ENCODE data around the gene GRIA3. TPM values are rescaled to one million over a fixed set of nuclear protein-coding genes. Genes with fewer than 3 reads are reported as not detected.

Gene GRIA3
- total RNA-seq, 4 donors from 2014 or later, result 0.45 to 0.83 (median 0.56) TPM

DNA sequence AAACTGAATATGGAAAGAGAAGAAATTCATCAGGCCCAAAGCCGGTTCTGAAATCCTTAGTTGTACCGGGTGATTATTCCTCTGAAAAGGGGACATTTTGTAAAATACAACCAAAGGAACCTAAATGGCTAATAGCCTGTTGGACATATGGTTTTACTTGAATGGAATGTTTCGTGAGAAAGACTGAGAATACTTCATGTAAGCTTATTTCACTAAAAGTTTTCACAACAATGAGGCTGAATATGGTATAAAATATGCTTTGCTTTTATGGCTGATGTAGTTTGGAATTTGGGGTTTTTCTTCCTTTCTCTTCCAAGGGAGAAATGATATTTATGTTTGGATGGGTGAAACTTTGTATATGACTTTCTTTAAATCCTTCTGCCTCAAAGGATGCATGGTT lies 2.7 kb downstream of the GRIA3 start:
- TF ChIP-seq POLR2A (IDR thresholded peaks at IDR 0.05; ENCODE audit: low read depth) (no peak), EP300 (IDR thresholded peaks at IDR 0.05) (no peak), POLR2AphosphoS5 (IDR thresholded peaks at IDR 0.05) (no peak)
- TF ChIP-seq, protein P1, sequence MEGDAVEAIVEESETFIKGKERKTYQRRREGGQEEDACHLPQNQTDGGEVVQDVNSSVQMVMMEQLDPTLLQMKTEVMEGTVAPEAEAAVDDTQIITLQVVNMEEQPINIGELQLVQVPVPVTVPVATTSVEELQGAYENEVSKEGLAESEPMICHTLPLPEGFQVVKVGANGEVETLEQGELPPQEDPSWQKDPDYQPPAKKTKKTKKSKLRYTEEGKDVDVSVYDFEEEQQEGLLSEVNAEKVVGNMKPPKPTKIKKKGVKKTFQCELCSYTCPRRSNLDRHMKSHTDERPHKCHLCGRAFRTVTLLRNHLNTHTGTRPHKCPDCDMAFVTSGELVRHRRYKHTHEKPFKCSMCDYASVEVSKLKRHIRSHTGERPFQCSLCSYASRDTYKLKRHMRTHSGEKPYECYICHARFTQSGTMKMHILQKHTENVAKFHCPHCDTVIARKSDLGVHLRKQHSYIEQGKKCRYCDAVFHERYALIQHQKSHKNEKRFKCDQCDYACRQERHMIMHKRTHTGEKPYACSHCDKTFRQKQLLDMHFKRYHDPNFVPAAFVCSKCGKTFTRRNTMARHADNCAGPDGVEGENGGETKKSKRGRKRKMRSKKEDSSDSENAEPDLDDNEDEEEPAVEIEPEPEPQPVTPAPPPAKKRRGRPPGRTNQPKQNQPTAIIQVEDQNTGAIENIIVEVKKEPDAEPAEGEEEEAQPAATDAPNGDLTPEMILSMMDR (IDR thresholded peaks at IDR 0.05), result no peak
- 71% methylated on average over 3 of the region's 3 CpGs for WGBS
- intact Hi-C loops (cut with DNase I), result no loop called here

DNA sequence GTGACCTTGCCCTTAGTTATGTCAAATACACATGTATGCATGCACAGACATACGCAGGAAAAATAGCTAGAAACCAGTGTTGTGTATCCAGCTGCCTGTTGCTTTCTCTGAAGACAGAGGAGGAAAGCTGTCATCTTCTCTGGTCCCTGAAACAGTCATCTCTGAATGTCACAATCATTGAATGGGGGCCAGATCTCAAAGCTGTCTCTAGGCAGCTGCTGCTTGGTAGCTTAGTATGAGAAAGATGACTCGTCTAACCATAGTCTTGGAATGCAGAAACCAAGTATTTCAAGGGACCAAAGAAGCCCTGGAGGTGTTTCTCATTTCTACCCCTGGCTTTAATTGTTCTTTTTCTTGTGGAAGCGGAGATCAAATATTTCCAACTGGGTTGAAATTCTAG lies 4.0 kb downstream of the GRIA3 start:
- Histone ChIP-seq H3K27me3 (peaks cover 0 to 17% (median 7%) of the 10 kb centered on the region in 4 donors), H3K27ac (replicated peaks in 1 of 4) (no peak overlapping the region), H3K4me3 (no peak overlapping the region), H3K4me1 (peaks cover 0 to 20% (median 16%) of the 10 kb centered on the region in 4 donors), H3K9me3 (no peaks in the 10 kb centered on the region), H3K36me3 (no peaks in the 10 kb centered on the region)
- no peak for TF ChIP-seq POLR2A (IDR thresholded peaks at IDR 0.05; ENCODE audit: low read depth)
- no peak for TF ChIP-seq EP300 (IDR thresholded peaks at IDR 0.05)
- TF ChIP-seq POLR2AphosphoS5 (IDR thresholded peaks at IDR 0.05), result no peak
- TF ChIP-seq, protein P1 (IDR thresholded peaks at IDR 0.05), result no peak
- WGBS, result 78% methylated on average over 3 of the region's 3 CpGs
- DNase-seq (ENCODE audit: extremely low spot score), result no peak
- intact Hi-C loops (cut with DNase I), result no loop called here

More for the DNA sequence above, 2.7 kb downstream of the GRIA3 start:
- no peak for DNase-seq (ENCODE audit: extremely low spot score)
- no peak overlapping the region for H3K4me3 ChIP-seq
- no peaks in the 10 kb centered on the region for H3K9me3 ChIP-seq
- no peak overlapping the region for H3K27ac ChIP-seq (replicated peaks in 1 of 4)
- H3K27me3 ChIP-seq, result peaks cover 0 to 17% (median 7%) of the 10 kb centered on the region in 4 donors
- H3K4me1 ChIP-seq, result peaks cover 0 to 21% (median 16%) of the 10 kb centered on the region in 4 donors
- H3K36me3 ChIP-seq, result no peaks in the 10 kb centered on the region

DNA sequence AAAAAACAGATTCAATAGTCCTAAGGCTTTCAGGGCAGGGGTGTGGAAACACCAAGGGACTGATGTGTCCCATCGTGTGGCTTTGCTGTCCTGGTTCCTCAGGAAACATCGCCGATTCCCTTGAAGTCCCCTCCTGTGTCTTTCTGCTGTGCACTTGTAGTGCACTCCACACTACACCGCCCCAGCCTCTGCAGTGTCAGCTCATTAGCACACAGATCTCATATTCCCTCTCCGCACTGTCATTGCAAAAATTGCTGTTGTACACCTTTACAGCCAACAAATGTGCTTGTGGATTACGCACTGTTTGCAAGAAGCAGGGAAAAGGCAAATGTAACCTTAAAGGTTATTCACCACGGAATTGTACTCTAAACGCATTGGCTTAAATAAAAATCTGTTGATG lies 5.3 kb downstream of the GRIA3 start:
- intact Hi-C loops (cut with DNase I), result no loop called here
- H3K4me1 ChIP-seq, result peaks cover 0 to 9% (median 8%) of the 10 kb centered on the region in 4 donors

DNA sequence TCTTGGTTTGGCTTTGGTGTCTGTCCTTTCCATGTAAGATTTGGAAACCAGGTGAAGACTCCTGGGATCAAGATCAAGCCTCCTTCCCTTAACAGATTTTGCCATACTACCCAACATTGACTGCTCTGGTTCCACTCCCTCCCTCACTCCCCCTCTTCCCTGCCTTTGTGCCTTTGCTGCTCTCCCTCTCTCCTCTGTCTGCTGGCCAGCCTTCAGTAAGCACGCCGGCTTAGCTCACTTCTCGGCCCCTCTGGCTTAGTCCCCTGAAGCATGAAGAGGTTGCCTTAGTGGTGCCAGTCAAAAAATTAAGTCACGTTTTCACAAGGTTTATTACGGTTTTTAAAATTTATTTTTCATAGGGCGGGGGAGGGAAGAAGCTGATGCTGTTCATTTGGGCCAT lies 6.0 kb downstream of the GRIA3 start:
- H3K27me3 ChIP-seq, result peaks cover 0 to 6% (median 2%) of the 10 kb centered on the region in 4 donors
- no peaks in the 10 kb centered on the region for H3K9me3 ChIP-seq
- peaks cover 0 to 1% (median under 1%) of the 10 kb centered on the region in 4 donors for H3K4me1 ChIP-seq
- DNase-seq (ENCODE audit: extremely low spot score), result no peak
- WGBS, result 77% methylated on average over 6 of the region's 6 CpGs
- intact Hi-C loops (cut with DNase I), result no loop called here
- no peak overlapping the region for H3K27ac ChIP-seq (replicated peaks in 1 of 4)
- H3K36me3 ChIP-seq, result no peaks in the 10 kb centered on the region
- TF ChIP-seq POLR2AphosphoS5 (IDR thresholded peaks at IDR 0.05) (no peak), EP300 (IDR thresholded peaks at IDR 0.05) (no peak), POLR2A (IDR thresholded peaks at IDR 0.05; ENCODE audit: low read depth) (no peak)
- TF ChIP-seq, protein P1 (IDR thresholded peaks at IDR 0.05), result no peak
- H3K4me3 ChIP-seq, result no peak overlapping the region

More for the DNA sequence above, 5.3 kb downstream of the GRIA3 start:
- WGBS, result 78% methylated on average over 8 of the region's 8 CpGs
- Histone ChIP-seq H3K9me3 (no peaks in the 10 kb centered on the region), H3K4me3 (no peak overlapping the region), H3K36me3 (no peaks in the 10 kb centered on the region), H3K27ac (replicated peaks in 1 of 4) (no peak overlapping the region), H3K27me3 (peaks cover 0 to 12% (median 6%) of the 10 kb centered on the region in 4 donors)
- TF ChIP-seq POLR2AphosphoS5 (IDR thresholded peaks at IDR 0.05), result no peak
- TF ChIP-seq, protein P1 (IDR thresholded peaks at IDR 0.05), result no peak
- DNase-seq (ENCODE audit: extremely low spot score), result no peak

DNA sequence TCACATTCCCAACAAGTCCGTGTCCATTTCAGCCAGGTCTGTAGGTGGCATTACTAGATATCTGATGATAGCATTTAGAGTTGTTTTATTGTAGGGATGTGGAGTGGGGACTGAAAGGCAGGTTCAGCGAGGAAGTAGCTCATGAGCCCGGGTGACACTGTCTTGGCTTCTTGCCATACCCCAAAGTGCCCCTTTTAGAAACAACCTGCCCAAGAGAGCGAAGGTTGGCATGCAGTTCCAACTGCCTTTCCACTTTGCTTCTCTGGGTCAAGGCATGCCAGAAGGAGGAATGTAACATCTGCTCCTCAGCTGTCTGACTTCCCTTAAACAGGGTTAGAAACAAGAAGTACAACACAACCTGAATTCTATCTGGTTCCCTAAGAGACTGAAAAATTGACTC lies 9.0 kb downstream of the GRIA3 start:
- H3K4me3 ChIP-seq, result no peak overlapping the region
- TF ChIP-seq, protein P1 (IDR thresholded peaks at IDR 0.05), result no peak
- intact Hi-C loops (cut with DNase I), result no loop called here

More for the DNA sequence above, 9.0 kb downstream of the GRIA3 start:
- WGBS, result 61% methylated on average over 4 of the region's 4 CpGs
- H3K36me3 ChIP-seq, result no peaks in the 10 kb centered on the region
- no peaks in the 10 kb centered on the region for H3K4me1 ChIP-seq
- H3K27ac ChIP-seq (replicated peaks in 1 of 4), result no peak overlapping the region
- no peak for DNase-seq (ENCODE audit: extremely low spot score)
- no peaks in the 10 kb centered on the region for H3K9me3 ChIP-seq
- no peaks in the 10 kb centered on the region for H3K27me3 ChIP-seq

All from esophagus muscularis mucosa (tissue), 4 donors.